Loucy (cell line): ENCODE measurements around the gene POTEH.
"Not testable (repeated sequence)": the region's sequence is repeated elsewhere in the genome, so short reads cannot be mapped to it uniquely, and the experiment has no call there.

Experiments used
- EZH2phosphoT487 ChIP-seq: fragments of 200-600 bp; IDR thresholded peaks from 2 replicates; pipeline ENCODE4 v1.6.1; 2018; ENCODE audit warnings: antibody characterized with exemption, mild to moderate bottlenecking, moderate library complexity, borderline replicate concordance
- TF ChIP-seq, protein P1 (sequence below): fragments of 200-600 bp; sonication (generic); conservative IDR thresholded peaks from 2 replicates; pipeline ENCODE4 v1.5.1; 2014; ENCODE audit warnings: mild to moderate bottlenecking, antibody characterized with exemption, low read length

DNA sequence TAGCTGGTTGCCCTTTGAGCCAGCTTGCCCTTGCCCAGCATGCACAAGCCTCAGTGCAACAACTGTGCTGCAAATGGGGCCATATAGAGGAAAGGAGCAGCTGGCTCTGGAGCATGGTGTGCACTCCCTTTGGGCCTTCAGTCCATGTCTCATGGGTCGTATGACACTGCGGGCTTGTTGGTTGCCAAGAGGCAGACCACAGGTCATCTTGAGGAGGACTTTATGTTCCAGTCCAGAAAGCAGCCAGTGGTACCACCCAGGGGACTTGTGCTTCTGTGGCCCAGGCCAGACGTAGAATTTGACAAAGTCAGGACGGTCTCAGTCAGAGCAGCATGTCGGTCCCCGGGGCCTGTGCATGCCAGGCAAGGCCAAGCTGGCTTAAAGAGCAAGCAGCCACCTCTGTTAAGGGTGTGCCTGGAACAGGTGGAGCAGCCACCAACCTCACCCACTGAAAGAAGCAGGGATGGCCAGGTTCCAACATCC lies 49.1 kb downstream of the POTEH start:
- TF ChIP-seq, protein P1, sequence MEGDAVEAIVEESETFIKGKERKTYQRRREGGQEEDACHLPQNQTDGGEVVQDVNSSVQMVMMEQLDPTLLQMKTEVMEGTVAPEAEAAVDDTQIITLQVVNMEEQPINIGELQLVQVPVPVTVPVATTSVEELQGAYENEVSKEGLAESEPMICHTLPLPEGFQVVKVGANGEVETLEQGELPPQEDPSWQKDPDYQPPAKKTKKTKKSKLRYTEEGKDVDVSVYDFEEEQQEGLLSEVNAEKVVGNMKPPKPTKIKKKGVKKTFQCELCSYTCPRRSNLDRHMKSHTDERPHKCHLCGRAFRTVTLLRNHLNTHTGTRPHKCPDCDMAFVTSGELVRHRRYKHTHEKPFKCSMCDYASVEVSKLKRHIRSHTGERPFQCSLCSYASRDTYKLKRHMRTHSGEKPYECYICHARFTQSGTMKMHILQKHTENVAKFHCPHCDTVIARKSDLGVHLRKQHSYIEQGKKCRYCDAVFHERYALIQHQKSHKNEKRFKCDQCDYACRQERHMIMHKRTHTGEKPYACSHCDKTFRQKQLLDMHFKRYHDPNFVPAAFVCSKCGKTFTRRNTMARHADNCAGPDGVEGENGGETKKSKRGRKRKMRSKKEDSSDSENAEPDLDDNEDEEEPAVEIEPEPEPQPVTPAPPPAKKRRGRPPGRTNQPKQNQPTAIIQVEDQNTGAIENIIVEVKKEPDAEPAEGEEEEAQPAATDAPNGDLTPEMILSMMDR, result not testable (repeated sequence)
- TF ChIP-seq EZH2phosphoT487, result not testable (repeated sequence)
